Caki2 (cell line): ENCODE results near the gene CCDC136. TPM values are rescaled to one million over a fixed set of nuclear protein-coding genes. Genes with fewer than 3 reads are reported as not detected.

Experiments used
- DNase-seq: peaks from one replicate; pipeline ENCODE4 v3.0.0-alpha.2; 2015; ENCODE audit warnings: low read depth
- in situ Hi-C: cut with HindIII; loops from 2 replicates; pipeline ENCODE4 v1.10.0; 2016; ENCODE audit warnings: low sequenced_read_pairs, low pct_unique_long_range_greater_than_20kb, mixed read lengths
- total RNA-seq: library from RNA; depleted of rRNA; stranded (reverse); fragments of >200 nt; shearing (Covaris generic); gene quantifications from 2 replicates; pipeline ENCODE4 v1.2.3, GENCODE V29; 2014; ENCODE audit warnings: low replicate concordance

CCDC136 gene
- total RNA-seq, 1 experiment from 2014 or later: 2.7 TPM

DNA sequence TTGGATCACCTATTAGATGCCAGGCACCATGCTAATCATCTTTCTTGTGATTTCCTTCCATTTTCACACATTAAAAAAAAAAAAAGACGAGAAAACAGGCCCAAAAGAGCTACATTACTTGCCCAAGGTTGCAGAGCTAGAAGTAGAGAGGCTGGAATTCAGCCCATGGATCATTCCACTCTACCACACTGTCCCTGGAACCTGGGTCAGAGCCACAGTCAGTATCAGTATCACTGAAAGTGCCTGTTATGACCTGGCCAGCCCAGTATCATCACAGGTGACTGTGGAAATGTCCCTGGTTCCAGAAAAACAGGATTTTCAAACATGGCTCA is 35.1 kb downstream of the CCDC136 start:
- DNase-seq: no peak
- in situ Hi-C loops: no loop called here

DNA sequence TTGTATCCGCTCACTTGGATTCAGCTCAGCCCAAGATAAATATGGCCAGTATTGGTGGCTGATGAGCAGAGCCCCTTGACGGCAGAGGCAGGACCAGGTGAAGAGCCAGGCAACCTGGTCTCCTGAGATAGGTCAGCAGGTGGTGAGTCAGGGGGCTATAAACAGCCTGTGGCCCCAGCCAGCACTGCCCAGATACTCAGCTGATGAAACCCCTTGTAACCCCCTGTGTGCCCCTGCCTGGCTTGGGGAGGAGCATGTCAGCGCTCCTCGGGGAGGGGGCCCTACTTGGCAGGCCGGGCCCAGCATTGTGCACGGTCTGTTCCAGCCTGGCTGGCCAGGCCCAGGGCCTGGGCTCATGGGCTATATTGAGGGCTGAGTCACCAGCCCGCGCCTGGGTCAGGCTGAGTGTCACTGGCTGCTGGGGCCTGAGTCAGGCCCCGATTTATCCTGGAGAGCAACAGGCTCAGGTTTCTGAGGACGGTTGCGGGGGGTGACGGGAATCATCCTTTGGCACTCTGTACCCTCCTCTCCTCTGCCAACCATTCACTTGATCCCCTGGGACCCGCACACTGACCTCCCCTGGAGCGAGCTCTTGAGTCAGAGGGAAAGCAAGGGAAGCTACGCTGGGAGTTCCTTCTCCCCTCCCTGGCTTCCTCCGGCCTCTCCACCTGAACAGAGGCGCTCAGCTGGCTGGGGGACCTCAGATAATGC is 35.6 kb downstream of the CCDC136 start:
- in situ Hi-C loops: no loop called here
- DNase-seq: no peak

DNA sequence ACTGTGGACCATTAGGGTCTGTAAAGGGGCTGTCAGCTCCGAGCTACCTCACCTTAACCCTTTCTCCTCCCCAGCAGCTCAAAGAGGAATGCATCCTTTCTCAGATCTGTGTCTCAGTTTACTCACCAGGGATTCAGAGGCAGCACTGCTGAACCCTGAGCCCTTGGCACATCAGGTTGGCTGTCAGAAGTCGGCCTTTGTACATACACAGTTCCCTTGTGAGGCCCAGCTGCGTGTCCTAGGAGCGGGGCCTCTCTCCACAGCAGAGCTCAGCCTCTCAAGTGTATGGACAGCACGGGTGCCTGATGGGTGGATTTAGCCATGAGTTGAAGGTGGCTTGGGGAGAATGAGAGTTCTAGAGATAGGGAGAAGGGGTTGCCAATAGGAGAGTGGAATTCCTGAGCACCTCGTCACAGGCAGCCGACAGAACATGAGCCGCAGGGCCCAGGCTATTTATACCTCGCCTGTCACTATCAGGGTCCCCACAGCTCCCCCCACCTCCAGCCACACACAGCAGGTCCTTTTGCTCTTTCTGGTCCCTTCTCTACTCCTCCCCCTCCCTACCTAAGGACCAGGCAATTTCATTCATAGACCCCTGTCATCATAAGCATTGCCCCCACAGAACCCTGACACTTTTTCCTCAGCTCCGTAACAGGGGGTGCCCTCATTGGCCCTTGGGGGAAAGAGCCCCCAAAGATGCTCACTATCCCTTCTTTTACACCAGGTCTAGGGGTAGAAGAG is 36.4 kb downstream of the CCDC136 start:
- no peak for DNase-seq
- in situ Hi-C loops: no loop called here

DNA sequence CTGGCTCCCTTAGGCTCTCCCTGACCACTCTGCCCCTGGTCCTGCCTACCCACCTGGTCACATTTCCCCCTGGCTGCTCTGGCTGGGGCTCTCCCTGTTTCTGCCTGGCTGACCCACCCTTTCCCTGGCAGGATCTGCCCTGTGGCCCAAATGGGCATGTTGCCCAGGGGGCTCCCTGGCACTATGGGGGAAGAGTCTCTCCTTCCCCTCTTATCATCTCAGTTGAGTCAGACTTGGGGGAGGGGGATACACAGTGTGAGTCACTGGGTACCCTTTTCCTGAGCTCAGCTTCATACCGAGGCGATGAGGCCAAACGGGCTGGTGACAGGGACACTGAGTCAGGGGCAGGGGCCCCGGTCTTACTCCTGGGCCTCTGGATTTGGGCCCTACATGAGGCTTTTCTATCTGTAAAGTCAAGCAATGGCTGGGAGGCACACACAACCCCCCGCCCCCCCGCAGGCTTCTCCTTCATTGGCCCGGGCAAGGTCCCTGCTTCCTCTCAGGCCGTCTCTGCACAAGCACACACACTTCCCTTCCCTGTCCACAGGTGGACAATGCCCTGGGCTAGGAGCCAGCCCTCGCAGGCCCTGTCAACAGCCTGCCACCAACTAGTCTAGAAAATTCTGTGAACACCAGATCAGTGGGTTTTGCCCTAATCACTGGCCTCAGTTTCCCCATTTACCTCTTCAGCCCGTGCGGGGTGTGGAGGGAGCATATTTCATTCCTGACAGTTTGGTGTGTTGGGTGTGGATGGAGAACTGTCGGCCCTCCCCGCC is 37.8 kb downstream of the CCDC136 start:
- DNase-seq: no peak
- in situ Hi-C loops: no loop called here

DNA sequence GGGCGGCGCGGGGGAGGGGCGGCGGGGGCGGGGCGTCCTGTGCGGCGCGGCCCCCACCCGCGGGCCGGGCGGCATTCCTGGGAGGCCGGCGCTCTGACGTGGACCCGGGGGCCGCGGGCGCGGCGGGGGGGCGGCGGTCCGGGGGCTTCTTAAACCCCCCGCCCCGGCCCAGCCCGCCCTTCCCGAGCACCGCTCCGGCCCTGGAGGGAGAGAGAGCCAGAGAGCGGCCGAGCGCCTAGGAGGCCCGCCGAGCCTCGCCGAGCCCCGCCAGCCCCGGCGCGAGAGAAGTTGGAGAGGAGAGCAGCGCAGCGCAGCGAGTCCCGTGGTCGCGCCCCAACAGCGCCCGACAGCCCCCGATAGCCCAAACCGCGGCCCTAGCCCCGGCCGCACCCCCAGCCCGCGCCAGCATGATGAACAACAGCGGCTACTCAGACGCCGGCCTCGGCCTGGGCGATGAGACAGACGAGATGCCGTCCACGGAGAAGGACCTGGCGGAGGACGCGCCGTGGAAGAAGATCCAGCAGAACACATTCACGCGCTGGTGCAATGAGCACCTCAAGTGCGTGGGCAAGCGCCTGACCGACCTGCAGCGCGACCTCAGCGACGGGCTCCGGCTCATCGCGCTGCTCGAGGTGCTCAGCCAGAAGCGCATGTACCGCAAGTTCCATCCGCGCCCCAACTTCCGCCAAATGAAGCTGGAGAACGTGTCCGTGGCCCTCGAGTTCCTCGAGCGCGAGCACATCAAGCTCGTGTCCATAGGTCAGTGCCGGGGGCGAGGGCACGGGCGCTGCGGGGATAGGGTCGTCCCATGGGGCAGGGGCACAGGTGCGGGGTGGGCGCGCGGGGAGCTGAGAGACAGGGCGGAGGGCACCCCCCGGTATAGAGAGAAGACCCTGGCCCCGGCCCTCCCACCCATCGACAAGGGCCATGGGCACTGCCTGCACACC is 38.7 kb downstream of the CCDC136 start, which contains the start of gene FLNC:
Gene FLNC, plus strand, starts transcription at position 176 of the 947 bp plus-strand sequence. Its CDS starts 232 bp downstream, at position 408.
- in situ Hi-C loops: no loop called here
- no peak for DNase-seq

GRCh38 chr7:128831178-128831993 is 39.6 kb downstream of the CCDC136 start:
- no peak for DNase-seq
- in situ Hi-C loops: no loop called here

- in situ Hi-C loops: no loop called here
- no peak for DNase-seq
These were observed 40.5 kb downstream of the CCDC136 start for GRCh38 chr7:128831994-128832879.

GRCh38 chr7:128832880-128833147 is 41.0 kb downstream of the CCDC136 start:
- no peak for DNase-seq
- in situ Hi-C loops: no loop called here

DNA sequence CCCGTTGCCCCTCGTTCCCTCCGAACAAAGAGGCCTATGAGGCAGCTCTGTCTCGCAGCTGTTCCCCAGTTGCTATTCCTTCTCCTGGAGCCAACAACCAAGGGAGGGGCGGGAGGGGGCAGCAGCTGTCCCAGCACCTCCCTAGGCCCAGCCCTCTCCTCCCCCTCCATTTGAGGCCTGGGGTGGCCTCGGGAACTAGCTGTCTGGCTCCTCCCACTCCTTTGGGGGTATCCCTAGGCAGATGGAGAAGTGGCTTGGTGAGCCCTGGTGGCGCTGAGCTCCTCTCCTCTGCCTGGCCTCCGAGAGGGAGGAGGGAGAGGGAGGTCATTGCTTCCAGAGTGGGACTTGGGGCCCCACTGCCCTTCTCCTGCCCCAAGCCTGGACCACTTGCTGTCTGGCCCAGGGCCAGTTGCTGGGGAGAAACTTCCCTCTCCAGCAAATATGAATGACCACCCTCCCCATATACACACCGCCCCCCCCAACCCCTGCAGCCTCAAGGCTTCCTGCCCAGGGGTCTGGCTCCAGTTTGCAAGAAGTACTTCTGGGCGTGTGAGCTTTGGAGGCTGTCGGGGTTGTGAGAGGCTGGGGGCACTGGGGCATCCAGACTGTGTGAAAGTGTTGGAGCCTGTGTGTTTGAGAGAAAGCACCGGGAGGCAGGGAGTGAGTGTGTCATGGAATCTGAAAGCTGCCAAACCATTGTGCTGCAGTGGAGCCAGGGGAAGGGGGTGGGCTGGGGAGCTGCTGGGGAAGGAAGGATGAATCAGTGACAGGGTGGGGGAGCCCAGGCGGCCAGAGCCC is 41.6 kb downstream of the CCDC136 start:
- in situ Hi-C loops: no loop called here
- no peak for DNase-seq

DNA sequence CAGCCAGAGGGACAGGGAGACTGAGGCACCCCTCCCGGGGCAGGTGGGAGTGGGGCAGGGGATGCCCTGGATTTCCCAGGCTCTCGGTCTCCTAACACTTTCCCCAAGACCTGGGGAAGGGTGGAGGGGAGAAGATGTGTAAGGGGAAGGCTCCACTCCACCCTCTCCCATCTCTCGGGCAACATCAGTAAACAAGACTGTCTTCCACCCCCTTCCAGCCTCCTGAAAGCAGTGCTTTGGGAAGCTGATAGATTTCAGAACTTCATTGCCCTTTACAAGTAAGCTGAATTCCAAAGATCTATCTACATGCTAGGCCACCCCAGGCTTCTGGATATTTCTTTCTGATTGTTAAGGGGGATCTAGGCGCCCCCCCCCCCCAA is 42.2 kb downstream of the CCDC136 start:
- no peak for DNase-seq
- in situ Hi-C loops: no loop called here

GRCh38 chr7:128835231-128835751 is 43.5 kb downstream of the CCDC136 start:
- in situ Hi-C loops: no loop called here
- no peak for DNase-seq

- in situ Hi-C loops: no loop called here
- no peak for DNase-seq
These were observed 44.2 kb downstream of the CCDC136 start for GRCh38 chr7:128835790-128836641.

DNA sequence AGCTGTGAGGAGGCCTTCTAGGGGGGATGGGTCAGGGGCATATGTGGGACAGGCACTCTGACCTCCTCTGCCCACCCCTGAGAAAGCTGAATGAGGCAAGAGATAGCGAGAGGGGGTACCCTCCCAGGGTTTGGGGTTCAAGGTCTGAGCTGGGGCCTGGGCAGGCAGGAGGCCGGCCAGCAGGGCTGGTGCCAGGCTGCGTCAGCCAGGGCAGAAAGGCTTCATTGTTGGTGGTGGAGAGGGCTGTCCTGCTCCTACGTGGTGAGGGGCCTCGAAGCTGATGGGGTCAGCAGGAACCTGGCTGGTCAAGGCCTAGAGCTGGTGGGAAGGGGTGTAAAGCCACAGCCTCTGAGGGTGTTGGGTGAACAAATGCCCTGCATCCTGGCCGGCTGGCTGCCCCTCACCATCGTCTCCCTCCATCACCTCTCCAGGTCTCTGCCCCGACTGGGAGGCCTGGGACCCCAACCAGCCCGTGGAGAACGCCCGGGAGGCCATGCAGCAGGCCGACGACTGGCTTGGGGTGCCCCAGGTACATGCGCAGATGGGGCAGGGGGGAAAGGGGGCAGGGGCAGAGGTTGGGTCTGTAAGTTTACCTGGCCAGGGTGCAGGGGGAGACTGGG is 45.1 kb downstream of the CCDC136 start:
- in situ Hi-C loops: no loop called here
- DNase-seq: no peak

DNA sequence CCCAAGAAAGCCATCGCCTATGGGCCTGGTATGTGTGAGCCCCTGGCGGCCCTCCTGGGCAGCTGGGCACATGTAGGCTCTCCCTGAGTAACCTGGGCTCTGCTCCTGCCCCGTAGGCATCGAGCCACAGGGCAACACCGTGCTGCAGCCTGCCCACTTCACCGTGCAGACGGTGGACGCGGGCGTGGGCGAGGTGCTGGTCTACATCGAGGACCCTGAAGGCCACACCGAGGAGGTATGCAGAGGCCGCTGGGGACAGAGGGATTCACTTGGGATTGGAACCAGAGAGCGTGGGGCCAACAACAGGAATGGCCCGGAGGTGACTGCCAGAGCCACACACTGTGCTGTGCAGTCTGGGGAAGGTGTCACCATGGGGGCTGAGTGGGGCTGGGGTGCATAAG is 45.8 kb downstream of the CCDC136 start:
- DNase-seq: no peak
- in situ Hi-C loops: no loop called here
